ENCODE measurements around the gene COL27A1.
"Not testable (repeated sequence)": the region's sequence is repeated elsewhere in the genome, so short reads cannot be mapped to it uniquely, and the experiment has no call there.

COL27A1 gene

DNA sequence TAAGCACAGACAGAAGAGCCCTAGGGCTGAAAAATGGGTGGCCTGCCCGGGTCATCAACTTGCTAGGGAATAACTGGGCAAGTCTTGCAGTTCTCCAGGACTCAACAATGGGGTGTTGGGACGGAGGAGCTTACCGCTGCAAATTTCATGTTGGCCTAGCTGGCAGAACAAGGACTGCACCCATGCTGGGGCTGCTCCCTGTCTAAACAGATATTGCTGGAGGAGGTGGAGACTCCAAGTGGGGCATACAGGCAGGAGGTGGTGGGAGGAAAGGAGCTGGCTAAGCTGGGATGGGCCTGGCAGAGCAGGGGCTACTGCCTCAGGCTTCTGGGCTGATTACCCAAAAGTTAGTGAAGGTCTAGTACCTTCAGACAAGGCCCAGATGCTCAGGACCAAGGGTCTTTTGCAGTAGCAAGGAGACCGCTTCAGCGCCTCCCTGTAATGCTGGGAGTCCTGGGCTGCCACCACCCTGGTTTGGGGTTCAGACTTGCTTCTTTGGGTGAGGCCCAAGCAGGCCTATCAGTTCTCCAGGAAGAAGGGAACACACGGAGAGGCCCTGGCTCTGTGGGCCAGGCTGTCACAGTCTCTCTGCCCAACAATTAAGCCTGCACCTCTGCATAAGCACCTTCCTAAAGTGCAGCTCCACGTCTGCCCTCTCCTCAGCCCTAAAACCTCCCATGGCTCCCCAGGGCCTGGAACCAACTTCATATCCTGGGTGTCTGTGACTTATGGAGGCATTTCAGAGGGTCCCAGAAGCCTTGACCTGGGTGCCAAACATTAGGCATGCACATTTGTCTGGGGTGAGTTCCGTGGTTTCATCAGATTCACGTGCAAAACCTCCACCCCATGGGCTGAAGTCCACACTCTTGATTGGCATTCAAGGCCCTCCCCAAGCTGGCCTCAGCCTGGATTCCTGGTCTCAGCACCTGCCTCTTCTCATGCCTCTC lies 32.0 kb upstream of the COL27A1 start:
- DNase-seq = no peak

DNA sequence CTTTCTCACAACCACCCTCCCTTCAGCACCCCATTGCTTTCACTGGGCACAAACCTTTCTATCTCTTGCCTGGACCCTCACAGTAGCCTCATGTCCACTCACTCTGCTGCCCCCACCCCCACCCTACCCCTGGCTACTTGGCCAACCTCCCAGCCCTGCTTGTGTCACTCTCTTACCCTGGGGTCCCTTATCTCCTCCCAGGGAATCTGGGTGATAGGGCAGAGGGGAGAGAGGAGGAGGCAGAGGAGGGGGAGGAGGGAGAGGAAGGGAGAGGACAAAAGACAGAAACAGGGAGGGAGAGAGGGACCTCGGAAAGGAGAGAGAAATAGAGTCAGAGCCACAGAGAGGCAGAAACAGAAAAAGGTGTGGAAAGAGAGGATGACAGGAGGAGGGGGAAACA lies 31.2 kb upstream of the COL27A1 start:
- no peak for DNase-seq

DNA sequence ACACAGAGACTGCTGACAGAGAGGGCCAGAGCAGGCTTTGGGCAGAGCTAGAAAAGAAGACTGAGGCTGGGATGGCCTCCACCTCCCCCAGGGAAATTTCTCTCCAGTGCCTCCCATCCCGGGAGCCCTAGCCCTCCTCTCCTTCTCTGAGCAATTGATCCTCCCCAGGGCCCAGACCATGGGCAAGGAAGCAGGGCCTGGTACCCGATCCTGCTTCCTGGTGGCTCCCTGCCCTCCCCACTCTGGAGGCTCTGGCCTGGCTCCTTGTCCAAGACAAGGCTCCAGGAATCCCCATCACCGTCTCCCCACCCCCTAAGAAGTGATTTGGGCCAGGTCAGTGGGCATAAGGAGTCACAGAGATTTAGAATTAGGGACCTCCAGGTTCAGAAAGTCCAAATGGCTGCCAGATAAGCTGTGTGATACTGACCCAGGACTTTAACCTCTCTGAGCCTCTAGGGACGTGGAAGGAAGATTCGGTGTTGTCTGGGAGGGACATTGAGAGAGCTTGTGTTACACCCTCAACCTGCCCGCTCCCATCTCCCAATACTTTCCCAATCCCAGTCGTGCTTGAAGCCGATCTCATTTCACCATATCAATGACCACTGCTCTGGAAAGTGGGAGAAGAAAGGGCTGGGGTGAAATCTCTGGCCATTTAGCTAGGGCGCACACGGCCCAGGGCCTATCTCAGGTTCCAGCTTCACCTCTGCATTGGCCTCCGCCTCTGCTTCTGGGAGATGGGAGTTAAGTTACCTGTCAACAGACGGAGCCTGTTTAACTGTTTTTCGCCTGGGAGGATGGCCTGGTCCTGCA lies 30.5 kb upstream of the COL27A1 start:
- no peak for DNase-seq

DNA sequence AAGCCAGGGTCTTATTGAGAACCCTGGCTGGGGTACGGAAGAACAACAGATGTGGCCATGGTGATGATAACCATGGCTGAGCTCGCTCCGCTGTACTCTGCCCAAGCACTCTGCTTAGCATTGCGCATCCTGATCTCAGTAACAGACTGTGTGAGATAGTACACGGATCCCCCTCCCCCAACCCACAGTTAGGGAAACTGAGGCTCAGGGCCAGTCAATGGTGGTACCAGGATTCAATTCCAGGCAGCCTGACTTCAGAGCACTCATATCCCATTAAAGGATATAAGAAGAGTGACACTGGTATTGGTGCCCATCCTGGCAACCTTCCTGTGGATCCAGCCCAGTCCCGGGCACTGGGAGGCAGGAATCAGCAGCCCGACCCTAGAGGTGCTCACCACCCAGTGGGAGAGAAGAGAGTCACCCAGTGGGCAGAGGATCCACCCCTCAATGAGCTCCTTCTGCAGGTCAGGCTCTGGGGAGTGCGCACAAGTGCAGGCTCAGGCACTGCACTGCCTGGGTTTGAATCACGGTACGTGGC lies 29.8 kb upstream of the COL27A1 start:
- DNase-seq = no peak

DNA sequence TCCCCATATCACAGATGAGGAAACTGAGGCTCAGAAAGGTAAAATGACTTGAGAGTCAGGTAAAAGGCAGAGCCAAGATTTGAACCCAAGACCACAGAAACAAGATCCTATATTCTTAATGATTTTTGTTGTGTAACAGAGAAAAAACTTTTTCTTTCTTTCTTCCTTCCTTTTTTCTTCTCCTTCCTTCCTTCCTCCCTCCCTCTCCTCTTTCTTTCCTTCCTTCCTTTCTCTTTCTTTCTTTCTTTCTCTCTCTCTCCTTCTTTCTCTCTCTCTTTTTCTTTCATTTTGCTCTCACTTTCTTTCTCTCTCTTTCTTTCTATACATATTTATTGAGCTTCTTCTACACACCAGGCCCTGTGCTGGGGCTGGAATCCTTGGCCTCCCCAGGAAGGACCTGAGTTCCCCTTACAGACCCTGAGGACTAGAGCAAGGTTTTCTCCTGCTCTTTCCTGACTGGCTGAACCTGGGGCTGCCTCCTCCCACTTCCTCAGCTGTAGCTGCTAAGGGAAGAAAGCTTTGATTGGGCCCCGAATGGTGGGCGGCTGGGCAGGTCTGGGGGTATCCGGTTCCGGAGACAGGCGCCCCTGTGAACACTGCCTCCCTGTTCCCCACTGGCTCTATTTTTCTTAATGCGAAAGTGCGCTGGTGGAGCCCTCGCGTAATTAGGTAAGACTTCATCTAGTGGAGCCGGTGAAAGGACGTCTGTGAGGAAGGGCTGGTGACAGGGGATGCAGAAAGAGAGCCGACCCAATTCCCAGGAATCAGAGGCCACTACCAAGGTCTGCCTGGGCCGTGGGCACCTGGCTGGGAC lies 28.9 kb upstream of the COL27A1 start:
- no peak for DNase-seq

DNA sequence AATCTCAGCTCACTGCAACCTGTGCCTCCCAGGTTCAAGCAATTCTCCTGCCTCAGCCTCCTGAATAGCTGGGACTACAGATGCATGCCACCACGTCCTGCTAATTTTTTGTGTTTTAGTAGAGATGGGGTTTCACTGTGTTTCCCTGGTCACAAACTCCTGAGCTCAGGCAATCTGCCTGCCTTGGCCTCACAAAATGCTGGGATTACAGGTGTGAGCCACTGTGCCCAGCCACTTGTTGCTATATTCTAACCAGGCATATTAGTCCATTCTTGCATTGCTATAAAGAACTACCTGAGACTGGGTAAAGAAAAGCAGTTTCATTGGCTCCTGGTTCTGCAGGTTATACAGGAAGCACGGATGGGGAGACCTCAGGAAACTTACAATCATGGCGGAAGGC lies 26.6 kb upstream of the COL27A1 start:
- DNase-seq = not testable (repeated sequence)

DNA sequence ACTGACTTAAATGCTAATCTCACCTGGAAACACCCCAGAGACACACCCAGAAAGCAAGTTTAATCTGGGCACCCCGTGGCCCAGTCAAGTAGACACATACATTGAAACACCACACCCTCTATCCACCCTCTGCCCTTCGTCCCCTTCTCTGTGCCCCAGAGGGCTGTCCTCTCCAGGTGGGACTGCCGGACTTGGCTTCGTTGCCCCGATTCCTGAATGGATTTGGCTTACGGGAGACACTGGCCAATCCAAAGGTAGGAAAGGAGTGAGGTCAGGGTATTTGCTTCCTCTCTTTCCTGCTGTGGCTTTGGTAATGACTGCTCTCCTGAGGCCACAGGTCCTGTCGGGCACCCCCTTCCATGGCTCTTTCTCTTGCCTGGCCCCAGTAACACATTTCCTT lies 25.2 kb upstream of the COL27A1 start:
- DNase-seq = no peak

DNA sequence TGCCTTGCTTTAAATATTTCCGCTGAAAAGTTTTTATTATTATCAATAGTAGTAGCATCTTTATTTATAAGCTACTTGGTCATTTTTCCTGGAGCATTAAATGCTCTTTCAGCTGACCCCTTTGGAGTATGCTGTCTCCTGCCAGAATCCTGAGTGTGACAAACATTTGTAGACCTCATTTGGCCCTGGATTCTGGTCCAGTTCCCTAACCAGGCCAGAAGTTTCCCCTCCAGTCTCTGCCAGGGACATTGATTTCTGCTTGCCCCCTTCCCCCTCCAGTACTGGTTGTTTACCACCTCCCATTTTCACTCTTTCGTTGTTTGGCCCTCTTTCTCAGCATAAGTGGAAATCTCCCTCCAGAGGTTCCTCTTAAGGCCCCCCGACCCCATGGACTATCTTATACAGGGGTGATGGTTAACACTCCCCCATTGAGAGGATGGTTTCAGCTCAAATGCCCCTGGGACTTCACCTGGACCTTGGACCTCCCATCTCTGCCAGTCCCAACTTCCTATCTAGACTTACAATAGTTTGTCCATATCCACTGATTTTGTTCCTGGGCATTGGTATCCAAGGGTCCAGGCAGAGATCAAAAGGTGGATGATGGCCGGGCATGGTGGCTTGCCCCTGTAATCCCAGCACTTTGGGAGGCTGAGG lies 24.6 kb upstream of the COL27A1 start:
- DNase-seq = no peak

DNA sequence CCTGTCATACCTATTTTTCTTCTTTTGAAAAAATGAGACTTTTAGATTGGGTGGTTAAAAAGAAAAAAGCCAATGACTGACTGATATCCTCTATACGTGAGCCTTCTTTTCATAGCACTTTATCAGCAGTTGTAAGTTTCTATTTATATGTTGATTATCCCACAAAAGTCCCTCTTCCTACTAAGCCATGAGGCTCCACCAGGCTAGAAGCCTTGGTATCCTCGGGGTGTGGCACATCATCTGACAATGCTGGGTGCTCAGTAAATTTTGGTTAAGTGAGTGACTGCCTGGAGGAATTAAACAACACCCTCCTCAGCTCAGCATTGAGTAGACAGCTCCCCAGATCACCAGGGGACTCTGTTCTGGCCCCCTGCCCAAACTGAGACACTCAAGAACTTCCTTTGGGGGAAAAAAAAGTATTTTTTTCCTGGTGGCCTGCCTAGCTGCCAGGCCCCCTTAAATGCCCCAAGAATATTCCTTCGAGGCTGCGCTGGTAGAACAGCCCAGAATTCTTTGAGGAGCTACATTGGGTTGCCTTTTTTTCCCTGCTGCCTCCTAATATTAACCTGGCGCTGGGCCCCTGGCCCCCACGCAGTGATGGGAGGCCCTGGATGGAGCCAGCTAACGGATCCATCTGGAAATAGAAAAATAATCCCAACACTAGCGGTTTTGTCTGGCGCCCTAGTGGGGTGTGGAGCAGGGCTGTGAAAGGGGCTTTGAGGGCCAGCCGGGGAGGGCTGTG lies 23.4 kb upstream of the COL27A1 start:
- no peak for DNase-seq

DNA sequence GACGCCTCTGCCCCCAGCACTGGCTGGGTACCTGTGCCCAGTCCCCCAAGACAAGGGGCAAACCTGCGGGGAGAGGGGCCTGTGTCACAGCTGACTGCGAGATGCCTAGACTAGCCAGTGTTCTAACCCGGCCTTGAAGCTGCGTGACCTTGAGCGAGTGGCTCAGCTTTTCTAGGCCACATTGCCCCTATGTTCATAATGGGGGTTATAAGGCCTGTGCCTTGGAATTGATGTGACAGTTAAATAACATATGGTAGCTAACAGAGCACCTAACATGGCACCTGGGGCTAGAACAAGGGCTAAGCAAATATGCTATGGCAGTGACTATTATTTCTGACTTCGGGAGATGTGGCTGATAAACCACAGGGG lies 22.8 kb upstream of the COL27A1 start:
- DNase-seq = no peak

DNA sequence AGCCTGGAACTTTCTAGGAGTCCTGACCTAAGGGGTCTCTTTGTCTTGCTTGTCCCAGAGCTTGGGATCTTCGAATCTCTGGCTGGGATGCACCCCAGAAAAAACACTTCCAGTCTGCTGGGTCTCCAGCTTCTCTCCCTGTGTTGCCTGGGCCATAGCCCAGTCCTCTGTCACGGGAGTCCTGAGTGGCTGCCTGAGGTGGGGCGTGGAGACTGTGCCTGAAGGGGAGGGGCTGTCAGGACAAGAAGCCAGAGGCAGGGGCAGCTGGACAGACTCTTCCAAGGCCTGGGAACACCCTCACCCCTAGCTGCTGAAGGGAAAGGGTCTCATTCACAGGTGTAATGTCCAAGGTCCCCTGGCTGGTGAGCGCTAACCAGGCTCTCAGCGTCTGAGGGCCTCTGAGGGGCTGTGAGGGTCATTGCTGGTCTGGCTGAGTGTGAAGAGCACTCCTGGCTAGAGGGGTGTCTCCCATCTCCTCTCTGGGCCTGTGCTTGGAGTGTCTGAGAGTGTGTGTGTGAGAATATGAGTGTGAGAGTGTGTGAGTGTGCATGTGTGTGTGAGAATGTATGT lies 20.4 kb upstream of the COL27A1 start:
- no peak for DNase-seq

DNA sequence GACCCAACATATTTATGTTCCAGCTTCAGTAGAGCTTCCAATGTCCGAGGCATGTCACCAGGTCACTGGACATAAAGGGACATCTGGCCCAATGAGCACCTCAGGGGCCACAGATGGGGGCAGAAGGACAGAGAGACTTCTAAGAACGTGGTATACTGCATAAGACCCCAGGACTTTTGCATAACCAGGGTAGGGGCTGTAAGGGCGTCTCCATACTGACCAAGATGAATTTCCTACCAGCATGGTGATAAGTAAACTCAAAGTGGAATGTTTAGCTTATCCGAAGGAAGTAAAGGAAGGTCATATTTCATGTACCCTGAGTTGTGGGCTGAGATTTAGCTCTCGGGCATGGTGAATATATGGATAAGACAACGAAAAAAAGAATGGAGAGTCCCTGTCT lies 17.5 kb upstream of the COL27A1 start:
- DNase-seq = no peak

DNA sequence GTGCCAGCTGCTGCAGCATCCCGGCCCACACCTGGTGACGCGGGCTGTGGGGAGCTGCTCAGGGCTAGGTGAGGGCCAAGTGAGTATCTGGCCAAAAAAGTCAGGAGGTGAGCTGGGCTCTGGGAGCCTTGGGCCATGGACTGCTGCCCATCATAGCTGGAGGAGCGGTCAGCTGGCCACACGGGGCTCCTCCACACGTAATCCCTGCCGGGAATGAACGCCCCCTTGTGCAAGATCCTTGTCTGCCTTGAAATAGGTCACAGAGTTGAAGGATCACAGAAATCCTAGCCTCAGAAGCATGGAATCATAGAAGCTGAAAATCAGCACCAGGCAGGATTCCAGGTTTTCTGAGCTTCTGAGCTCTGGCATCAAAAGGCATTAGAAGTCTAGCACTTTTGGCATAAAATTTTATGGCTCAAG lies 16.8 kb upstream of the COL27A1 start:
- no peak for DNase-seq

DNA sequence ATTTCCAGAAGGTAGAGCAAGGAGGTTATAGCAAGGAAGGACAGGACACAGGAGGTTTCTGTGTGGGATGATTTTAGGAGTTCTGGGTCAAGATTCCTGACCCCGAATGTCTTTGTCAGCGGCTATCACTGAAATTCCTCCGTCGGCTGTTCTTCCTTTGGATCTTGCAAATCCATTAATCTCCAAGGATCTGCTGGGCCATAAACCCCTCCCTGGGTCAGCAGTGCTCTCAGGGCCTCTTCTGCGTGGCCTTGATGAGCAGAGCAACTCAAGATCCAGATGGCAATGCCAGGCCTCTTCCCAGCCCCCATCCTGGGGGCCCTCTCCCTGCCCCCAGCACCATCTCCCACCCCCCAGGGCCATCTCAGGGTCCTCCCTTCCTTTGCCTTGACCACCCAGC lies 16.3 kb upstream of the COL27A1 start:
- DNase-seq = no peak

DNA sequence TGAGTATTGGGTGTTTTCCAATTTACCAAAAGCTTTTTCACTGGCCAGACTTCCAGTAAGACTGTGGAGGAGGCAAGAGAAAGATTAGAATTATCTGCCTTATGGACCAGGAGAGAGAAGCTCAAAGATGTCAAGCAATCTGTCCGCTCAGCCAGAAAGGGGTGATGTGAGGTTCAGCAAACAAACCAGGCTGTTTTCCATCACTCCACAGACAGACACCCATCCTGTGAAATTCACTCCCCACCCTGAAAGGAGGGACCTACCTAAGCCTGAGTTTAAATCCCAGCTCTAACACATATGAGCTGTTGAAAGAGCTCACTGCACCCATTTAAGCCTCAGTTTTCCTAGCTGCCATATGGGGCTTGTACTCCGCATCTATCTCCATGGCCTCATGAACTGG lies 14.9 kb upstream of the COL27A1 start:
- no peak for DNase-seq

DNA sequence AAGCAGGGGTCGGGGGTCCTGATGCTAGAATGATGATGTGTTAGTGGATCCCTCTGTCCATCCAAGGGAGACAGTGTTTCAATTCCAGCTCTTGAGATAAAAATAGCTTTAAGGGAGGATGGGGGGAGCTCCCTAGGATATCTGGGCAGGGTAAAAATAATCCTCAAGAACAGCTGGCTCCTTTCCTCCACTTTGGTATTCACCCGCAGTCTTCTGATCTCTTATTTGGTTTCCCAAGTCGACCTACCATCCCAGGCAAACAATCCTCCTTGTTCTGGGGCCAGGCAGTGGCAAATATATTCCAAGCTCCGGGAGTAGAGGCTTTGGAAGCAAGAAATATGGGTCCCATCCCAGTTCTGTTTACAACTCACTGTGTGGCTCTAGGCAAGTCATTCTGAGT lies 14.5 kb upstream of the COL27A1 start:
- no peak for DNase-seq

DNA sequence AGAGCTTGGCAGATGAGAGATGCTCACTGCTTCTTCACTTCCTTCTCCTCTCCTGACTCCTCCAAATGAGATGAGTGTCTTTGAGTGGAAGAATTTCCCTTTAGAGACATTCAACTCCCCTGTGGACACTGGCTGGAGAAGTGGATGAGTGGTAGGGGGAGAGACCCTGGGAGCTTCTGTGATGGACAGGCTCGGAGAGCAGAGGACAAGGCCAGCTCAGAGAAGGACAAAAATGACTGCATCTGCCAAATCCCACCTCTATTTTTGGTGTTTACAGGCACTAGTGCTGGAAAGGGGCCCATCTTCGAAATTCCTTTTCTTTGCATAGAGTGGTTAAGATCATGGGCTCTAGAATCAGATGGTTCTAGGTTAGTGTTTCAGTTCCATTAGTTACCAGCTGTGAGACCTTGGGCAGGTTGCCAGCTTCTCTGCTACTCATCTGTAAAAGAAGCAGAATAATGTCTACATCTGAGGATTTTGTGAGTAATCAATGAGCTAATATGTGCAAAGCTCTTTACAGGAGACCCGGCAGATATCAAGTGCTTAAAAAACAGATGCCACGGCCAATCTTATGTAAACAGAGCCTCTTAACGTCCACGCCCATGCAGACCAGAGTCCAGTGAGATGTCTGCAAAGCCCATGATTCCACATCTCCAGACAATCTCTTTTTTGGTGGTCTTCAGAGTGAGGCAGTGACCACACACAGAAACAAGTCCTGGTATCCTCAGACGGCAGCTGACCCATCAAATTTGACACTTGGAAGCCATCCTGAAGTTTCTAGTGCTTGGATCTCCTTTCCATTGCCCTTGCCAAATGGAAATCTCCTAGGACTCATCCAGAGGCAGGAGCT lies 13.6 kb upstream of the COL27A1 start:
- peak; percentile 46 for DNase-seq

DNA sequence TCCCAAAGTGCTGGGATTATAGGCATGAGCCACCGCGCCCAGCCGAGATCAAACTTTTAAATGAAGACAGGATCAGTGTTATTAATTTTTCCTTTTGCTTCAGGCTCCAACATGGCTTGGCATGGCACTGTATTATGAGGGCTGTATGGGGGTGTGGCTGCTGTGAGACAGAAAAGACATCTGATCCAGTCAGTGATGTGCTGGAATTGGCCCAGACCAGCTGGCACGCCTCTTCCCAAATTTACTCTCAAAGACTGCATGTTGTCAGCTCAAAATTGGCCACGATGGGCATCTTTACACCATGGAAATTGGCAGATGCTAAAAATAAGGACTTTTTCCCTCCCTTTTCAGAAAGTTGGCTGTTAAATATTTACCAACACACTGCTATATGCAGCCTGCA lies 12.1 kb upstream of the COL27A1 start:
- DNase-seq = no peak

DNA sequence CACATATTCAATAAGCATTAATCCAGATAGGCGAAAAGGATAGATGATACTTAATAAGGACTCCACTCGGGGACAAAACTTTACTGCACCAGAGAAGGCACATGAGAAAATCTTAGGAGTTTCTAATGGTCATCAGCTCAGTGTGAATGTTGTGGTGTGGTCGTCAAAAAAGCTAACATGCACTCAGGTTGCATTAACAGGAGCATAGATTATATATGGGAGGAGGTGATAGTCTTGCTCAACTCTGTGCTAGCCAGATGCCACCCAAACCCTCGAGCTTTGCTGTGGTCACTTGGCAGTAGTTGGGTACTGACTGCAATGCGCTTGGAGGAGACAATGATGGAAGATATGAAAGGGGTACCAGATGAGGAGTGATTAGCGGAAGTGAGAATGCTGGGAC lies 8.6 kb upstream of the COL27A1 start:
- DNase-seq = no peak

DNA sequence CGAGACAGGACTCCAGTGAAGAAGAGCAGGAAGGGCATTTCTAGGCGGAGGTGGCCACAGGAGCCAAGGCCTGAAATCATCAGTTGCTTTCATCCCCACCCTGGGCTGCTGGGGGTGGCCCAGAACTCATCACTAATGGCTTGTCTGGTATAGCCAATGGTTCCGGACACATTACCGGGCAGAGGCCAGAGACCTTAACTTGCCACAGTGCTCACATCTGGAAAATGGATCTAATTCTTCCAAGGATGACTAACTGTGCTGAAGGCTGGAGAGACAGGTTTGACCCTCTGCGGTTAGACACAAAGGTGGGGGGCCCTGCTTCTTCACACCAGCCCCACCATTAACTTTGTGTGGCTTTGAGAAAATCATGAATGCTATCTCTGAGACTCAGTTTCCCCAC lies 6.2 kb upstream of the COL27A1 start:
- no peak for DNase-seq
